HEK293 (cell line): ENCODE results near the gene MCTP1.

ENCODE experiments used
- CTCF ChIP-seq: fragments of 450-650 bp; formaldehyde crosslinking; IDR thresholded peaks from 2 replicates; pipeline ENCODE4 v1.5.1; 2016; ENCODE audit warnings: missing biosample characterization, missing genetic modification characterization
- KLF8 ChIP-seq: fragments of 450-650 bp; formaldehyde crosslinking; IDR thresholded peaks from 2 replicates; pipeline ENCODE4 v1.5.1; 2016; ENCODE audit warnings: missing biosample characterization, missing genetic modification characterization
- PRDM2 ChIP-seq: fragments of 450-650 bp; formaldehyde crosslinking; IDR thresholded peaks from 2 replicates; pipeline ENCODE4 v1.5.1; 2016; ENCODE audit warnings: missing biosample characterization, missing genetic modification characterization, borderline replicate concordance
- TRIM28 ChIP-seq: IDR thresholded peaks from 2 replicates; pipeline ENCODE4 v1.6.1; 2011; ENCODE audit warnings: low read length, control low read depth, borderline replicate concordance
- ZBTB21 ChIP-seq: fragments of 450-650 bp; formaldehyde crosslinking; IDR thresholded peaks from 2 replicates; pipeline ENCODE4 v1.5.1; 2017; ENCODE audit warnings: missing biosample characterization, missing genetic modification characterization
- ZNF138 ChIP-seq: fragments of 450-650 bp; formaldehyde crosslinking; IDR thresholded peaks from 2 replicates; pipeline ENCODE4 v1.5.1; 2016; ENCODE audit warnings: missing biosample characterization, missing genetic modification characterization, borderline replicate concordance
- ZNF501 ChIP-seq: fragments of 450-650 bp; formaldehyde crosslinking; IDR thresholded peaks from 2 replicates; pipeline ENCODE4 v1.5.1; 2016; ENCODE audit warnings: missing biosample characterization, missing genetic modification characterization
- ZNF561 ChIP-seq: fragments of 450-650 bp; IDR thresholded peaks from 2 replicates; pipeline ENCODE4 v1.5.1; 2018; ENCODE audit warnings: missing biosample characterization, missing genetic modification characterization, borderline replicate concordance
- ZNF76 ChIP-seq: fragments of 450-650 bp; formaldehyde crosslinking; IDR thresholded peaks from 2 replicates; pipeline ENCODE4; 2016; ENCODE audit warnings: low read depth, missing biosample characterization, missing genetic modification characterization, borderline replicate concordance
- ZNF776 ChIP-seq: fragments of 450-650 bp; formaldehyde crosslinking; IDR thresholded peaks from 2 replicates; pipeline ENCODE4 v1.5.0; 2017; ENCODE audit warnings: missing biosample characterization, missing genetic modification characterization, borderline replicate concordance

DNA sequence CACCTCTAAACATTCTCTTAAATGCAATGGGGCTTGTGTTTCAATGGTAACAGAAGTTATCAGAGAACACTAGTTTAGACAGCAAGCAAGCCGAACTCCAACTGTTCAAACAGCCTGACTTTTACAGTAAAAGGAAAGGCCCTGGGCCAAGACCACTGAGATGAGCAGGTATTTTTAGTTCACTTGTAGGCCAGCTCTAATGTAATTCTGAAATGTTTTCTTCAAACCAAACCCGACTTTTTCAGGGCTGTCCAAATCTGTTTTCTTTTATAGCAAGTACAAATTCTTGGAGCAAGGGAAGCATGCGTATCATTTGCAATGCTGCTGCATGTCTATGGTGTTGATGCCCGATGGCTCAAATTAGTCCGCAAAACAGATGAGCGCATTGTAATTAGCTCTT lies 473.6 kb downstream of the MCTP1 start:
- TF ChIP-seq CTCF (tag by site-specific recombination) (no peak), ZNF76 (tag by site-specific recombination) (no peak), ZNF138 (tag by site-specific recombination) (no peak), ZNF776 (no peak), TRIM28 (no peak), ZNF501 (tag by site-specific recombination) (no peak), PRDM2 (tag by site-specific recombination) (no peak), ZBTB21 (tag by site-specific recombination) (no peak), ZNF561 (no peak), KLF8 (tag by site-specific recombination) (no peak)
